ENCODE measurements around the gene HADHA.

Gene HADHA

GRCh38 chr2:26179446-26179913 lies 65.0 kb downstream of the HADHA start:
- H3K14ac ChIP-seq (ENCODE audit: low read length), result no peak overlapping the region
- no peak overlapping the region for H2BK12ac ChIP-seq (ENCODE audit: low read length)
- H3K9me3 ChIP-seq (replicated peaks in 1 of 2; ENCODE audit: control insufficient read depth in 2 of 2, insufficient read depth in 1 of 2, low read depth in 1 of 2, low read length in 2 of 2), result no peaks in the 10 kb centered on the region
- H3K9ac ChIP-seq (ENCODE audit: low read depth, low read length, poor library complexity), result no peak overlapping the region
- no peak overlapping the region for H2BK5ac ChIP-seq (ENCODE audit: low read length)
- H3K27ac ChIP-seq (replicated peaks; ENCODE audit: low read length), result no peak overlapping the region
- no peak overlapping the region for H4K91ac ChIP-seq (ENCODE audit: low read depth, low read length, poor library complexity)
- H2AFZ ChIP-seq (ENCODE audit: low read length), result peak overlapping the region; percentile 78
- no peak for DNase-seq (ENCODE audit: low spot score)
- H3K79me1 ChIP-seq (ENCODE audit: low read depth, low read length), result peaks cover 5% of the 10 kb centered on the region
- H2BK120ac ChIP-seq (ENCODE audit: low read depth, low read length), result no peak overlapping the region
- no peak overlapping the region for H3K4ac ChIP-seq (ENCODE audit: low read length)
- H2BK15ac ChIP-seq (ENCODE audit: low read length), result peak overlapping the region; percentile 76
- H3K23ac ChIP-seq (ENCODE audit: low read depth, low read length, poor library complexity), result no peak overlapping the region
- H3K27me3 ChIP-seq (ENCODE audit: control insufficient read depth in 3 of 3, insufficient read depth in 3 of 3, low read depth in 1 of 3, low read length in 3 of 3), result peaks cover 0 to 9% (median 0%) of the 10 kb centered on the region in 3 experiments
- peak overlapping the region in 1 of 2 donors; percentile 54 for H3K4me3 ChIP-seq (ENCODE audit: low read length in 2 of 2)
- H3K18ac ChIP-seq (ENCODE audit: low read length), result peak overlapping the region; percentile 88
- no peak overlapping the region for H4K8ac ChIP-seq (ENCODE audit: low read depth, low read length)
- H3K36me3 ChIP-seq (replicated peaks in 1 of 2; ENCODE audit: control insufficient read depth in 2 of 2, insufficient read depth in 2 of 2, low read length in 2 of 2), result peaks cover 28 to 58% of the 10 kb centered on the region in 2 donors
- no CpG with 5 or more reads among the region's 12 CpGs for WGBS, 2 donors (ENCODE audit: extremely low coverage in 2 of 2, insufficient read length in 2 of 2, insufficient replicate concordance in 1 of 2)
- peaks cover 30 to 31% of the 10 kb centered on the region in 2 donors for H3K4me1 ChIP-seq (ENCODE audit: control insufficient read depth in 2 of 2, insufficient read depth in 1 of 2, low read depth in 1 of 2, low read length in 2 of 2)
- H2AK5ac ChIP-seq (ENCODE audit: low read depth, low read length), result peak overlapping the region; percentile 41
- peak overlapping the region; percentile 69 for H3K4me2 ChIP-seq (ENCODE audit: insufficient read depth, low read length, poor library complexity, severe bottlenecking)

GRCh38 chr2:26178746-26179436 lies 65.5 kb downstream of the HADHA start:
- Histone ChIP-seq H3K4me1 (ENCODE audit: control insufficient read depth in 2 of 2, insufficient read depth in 1 of 2, low read depth in 1 of 2, low read length in 2 of 2) (peaks cover 33 to 36% of the 10 kb centered on the region in 2 donors), H2BK5ac (ENCODE audit: low read length) (peak overlapping the region; percentile 7), H3K79me1 (ENCODE audit: low read depth, low read length) (peaks cover 10% of the 10 kb centered on the region), H4K8ac (ENCODE audit: low read depth, low read length) (no peak overlapping the region), H3K9me3 (replicated peaks in 1 of 2; ENCODE audit: control insufficient read depth in 2 of 2, insufficient read depth in 1 of 2, low read depth in 1 of 2, low read length in 2 of 2) (no peaks in the 10 kb centered on the region), H3K27me3 (ENCODE audit: control insufficient read depth in 3 of 3, insufficient read depth in 3 of 3, low read depth in 1 of 3, low read length in 3 of 3) (peaks cover 0 to 3% (median 0%) of the 10 kb centered on the region in 3 experiments), H2BK120ac (ENCODE audit: low read depth, low read length) (peak overlapping the region; percentile 18), H3K4ac (ENCODE audit: low read length) (no peak overlapping the region), H3K14ac (ENCODE audit: low read length) (no peak overlapping the region), H2BK12ac (ENCODE audit: low read length) (no peak overlapping the region), H2BK15ac (ENCODE audit: low read length) (peak overlapping the region; percentile 76), H3K27ac (replicated peaks; ENCODE audit: low read length) (no peak overlapping the region), H3K4me3 (ENCODE audit: low read length in 2 of 2) (peak overlapping the region; percentile 25 to 54), H3K18ac (ENCODE audit: low read length) (peak overlapping the region; percentile 88), H2AFZ (ENCODE audit: low read length) (peak overlapping the region; percentile 78), H3K23ac (ENCODE audit: low read depth, low read length, poor library complexity) (peak overlapping the region; percentile 46), H3K36me3 (replicated peaks in 1 of 2; ENCODE audit: control insufficient read depth in 2 of 2, insufficient read depth in 2 of 2, low read length in 2 of 2) (peaks cover 28 to 55% of the 10 kb centered on the region in 2 donors), H3K9ac (ENCODE audit: low read depth, low read length, poor library complexity) (peak overlapping the region; percentile 26), H2AK5ac (ENCODE audit: low read depth, low read length) (peak overlapping the region; percentile 41), H4K91ac (ENCODE audit: low read depth, low read length, poor library complexity) (no peak overlapping the region), H3K4me2 (ENCODE audit: insufficient read depth, low read length, poor library complexity, severe bottlenecking) (peak overlapping the region; percentile 69)
- no CpG with 5 or more reads among the region's 48 CpGs for WGBS, 2 donors (ENCODE audit: extremely low coverage in 2 of 2, insufficient read length in 2 of 2, insufficient replicate concordance in 1 of 2)
- DNase-seq (ENCODE audit: low spot score), result peak; percentile 30

GRCh38 chr2:26178246-26178645 lies 66.2 kb downstream of the HADHA start:
- H3K4me2 ChIP-seq (ENCODE audit: insufficient read depth, low read length, poor library complexity, severe bottlenecking), result peak overlapping the region; percentile 69
- no peak overlapping the region for H2BK12ac ChIP-seq (ENCODE audit: low read length)
- no peak overlapping the region for H3K9ac ChIP-seq (ENCODE audit: low read depth, low read length, poor library complexity)
- H2AK5ac ChIP-seq (ENCODE audit: low read depth, low read length), result no peak overlapping the region
- no peak overlapping the region for H3K14ac ChIP-seq (ENCODE audit: low read length)
- H3K9me3 ChIP-seq (replicated peaks in 1 of 2; ENCODE audit: control insufficient read depth in 2 of 2, insufficient read depth in 1 of 2, low read depth in 1 of 2, low read length in 2 of 2), result no peaks in the 10 kb centered on the region
- no peak overlapping the region for H4K8ac ChIP-seq (ENCODE audit: low read depth, low read length)
- no peak overlapping the region for H3K4me3 ChIP-seq (ENCODE audit: low read length in 2 of 2)
- H3K79me1 ChIP-seq (ENCODE audit: low read depth, low read length), result peaks cover 10% of the 10 kb centered on the region
- no peak overlapping the region for H2BK15ac ChIP-seq (ENCODE audit: low read length)
- H2BK5ac ChIP-seq (ENCODE audit: low read length), result no peak overlapping the region
- H3K36me3 ChIP-seq (replicated peaks in 1 of 2; ENCODE audit: control insufficient read depth in 2 of 2, insufficient read depth in 2 of 2, low read length in 2 of 2), result peaks cover 28 to 49% of the 10 kb centered on the region in 2 donors
- H3K27ac ChIP-seq (replicated peaks; ENCODE audit: low read length), result peak overlapping the region; percentile 32
- no CpG with 5 or more reads among the region's 3 CpGs for WGBS, 2 donors (ENCODE audit: extremely low coverage in 2 of 2, insufficient read length in 2 of 2, insufficient replicate concordance in 1 of 2)
- H3K4me1 ChIP-seq (ENCODE audit: control insufficient read depth in 2 of 2, insufficient read depth in 1 of 2, low read depth in 1 of 2, low read length in 2 of 2), result peaks cover 33 to 36% of the 10 kb centered on the region in 2 donors
- H3K4ac ChIP-seq (ENCODE audit: low read length), result no peak overlapping the region
- no peak overlapping the region for H3K23ac ChIP-seq (ENCODE audit: low read depth, low read length, poor library complexity)
- no peak overlapping the region for H3K18ac ChIP-seq (ENCODE audit: low read length)
- no peak overlapping the region for H4K91ac ChIP-seq (ENCODE audit: low read depth, low read length, poor library complexity)
- H3K27me3 ChIP-seq (ENCODE audit: control insufficient read depth in 3 of 3, insufficient read depth in 3 of 3, low read depth in 1 of 3, low read length in 3 of 3), result peaks cover 0 to 2% (median 0%) of the 10 kb centered on the region in 3 experiments
- DNase-seq (ENCODE audit: low spot score), result no peak
- no peak overlapping the region for H2BK120ac ChIP-seq (ENCODE audit: low read depth, low read length)
- H2AFZ ChIP-seq (ENCODE audit: low read length), result no peak overlapping the region

GRCh38 chr2:26177122-26177521 lies 67.3 kb downstream of the HADHA start:
- Histone ChIP-seq H3K9ac (ENCODE audit: low read depth, low read length, poor library complexity) (no peak overlapping the region), H2BK5ac (ENCODE audit: low read length) (no peak overlapping the region)
- no CpG with 5 or more reads among the region's 7 CpGs for WGBS, 2 donors (ENCODE audit: extremely low coverage in 2 of 2, insufficient read length in 2 of 2, insufficient replicate concordance in 1 of 2)

More at GRCh38 chr2:26177122-26177521, 67.3 kb downstream of the HADHA start:
- Histone ChIP-seq H2BK12ac (ENCODE audit: low read length) (no peak overlapping the region), H2AFZ (ENCODE audit: low read length) (no peak overlapping the region), H2BK15ac (ENCODE audit: low read length) (no peak overlapping the region), H3K18ac (ENCODE audit: low read length) (no peak overlapping the region), H3K36me3 (replicated peaks in 1 of 2; ENCODE audit: control insufficient read depth in 2 of 2, insufficient read depth in 2 of 2, low read length in 2 of 2) (peaks cover 20 to 38% of the 10 kb centered on the region in 2 donors), H2AK5ac (ENCODE audit: low read depth, low read length) (no peak overlapping the region), H3K79me1 (ENCODE audit: low read depth, low read length) (peaks cover 12% of the 10 kb centered on the region), H3K4me2 (ENCODE audit: insufficient read depth, low read length, poor library complexity, severe bottlenecking) (no peak overlapping the region), H3K27me3 (ENCODE audit: control insufficient read depth in 3 of 3, insufficient read depth in 3 of 3, low read depth in 1 of 3, low read length in 3 of 3) (peaks cover 0 to 2% (median 0%) of the 10 kb centered on the region in 3 experiments), H3K4me1 (ENCODE audit: control insufficient read depth in 2 of 2, insufficient read depth in 1 of 2, low read depth in 1 of 2, low read length in 2 of 2) (peaks cover 35 to 36% of the 10 kb centered on the region in 2 donors), H4K91ac (ENCODE audit: low read depth, low read length, poor library complexity) (no peak overlapping the region), H4K8ac (ENCODE audit: low read depth, low read length) (no peak overlapping the region), H3K14ac (ENCODE audit: low read length) (no peak overlapping the region), H3K4me3 (ENCODE audit: low read length in 2 of 2) (no peak overlapping the region), H3K27ac (replicated peaks; ENCODE audit: low read length) (no peak overlapping the region), H3K4ac (ENCODE audit: low read length) (no peak overlapping the region), H2BK120ac (ENCODE audit: low read depth, low read length) (no peak overlapping the region), H3K9me3 (replicated peaks in 1 of 2; ENCODE audit: control insufficient read depth in 2 of 2, insufficient read depth in 1 of 2, low read depth in 1 of 2, low read length in 2 of 2) (no peaks in the 10 kb centered on the region), H3K23ac (ENCODE audit: low read depth, low read length, poor library complexity) (no peak overlapping the region)
- DNase-seq (ENCODE audit: low spot score), result no peak
